ENCODE measurements around the gene ADM2. TPM values are rescaled to one million over a fixed set of nuclear protein-coding genes. Genes with fewer than 3 reads are reported as not detected.

Gene ADM2
- total and polyA plus RNA-seq, 2 of the 13 experiments (the other 11 are each of a cell fraction or from before 2014, with no cell fraction given): 1.2 to 3.0 TPM

GRCh38 chr22:50525104-50525857 lies 43.9 kb downstream of the ADM2 start, which contains the start of gene SCO2 (continued):
- TF ChIP-seq REST (IDR thresholded peaks at IDR 0.05; ENCODE audit: borderline replicate concordance in 1 of 2, low read depth in 1 of 2, low read length in 2 of 2) (no peak), HNRNPK (IDR thresholded peaks at IDR 0.05; ENCODE audit: low read depth, low read length, poor library complexity, severe bottlenecking) (no peak), MTF2 (CRISPR knock-in tag; IDR thresholded peaks at IDR 0.05; ENCODE audit: borderline replicate concordance) (0 out of 2 replicates have a peak, but pooled peaks have one; percentile 31), PRDM15 (CRISPR knock-in tag; IDR thresholded peaks at IDR 0.05) (no peak), PHF20 (CRISPR knock-in tag; IDR thresholded peaks at IDR 0.05) (peak; percentile 57), ZNF326 (CRISPR knock-in tag; IDR thresholded peaks at IDR 0.05; ENCODE audit: borderline replicate concordance) (no peak), ZNF713 (CRISPR knock-in tag; IDR thresholded peaks at IDR 0.05) (no peak), ZEB1 (IDR thresholded peaks at IDR 0.05; ENCODE audit: insufficient replicate concordance, low read depth) (no peak), ZNF281 (CRISPR knock-in tag; IDR thresholded peaks at IDR 0.05; ENCODE audit: borderline replicate concordance) (no peak; the same call in 1 of the 2 replicates), MTF1 (CRISPR knock-in tag; IDR thresholded peaks at IDR 0.05) (no peak), ZNF580 (CRISPR knock-in tag; IDR thresholded peaks at IDR 0.05; ENCODE audit: borderline replicate concordance, low read depth) (peak; percentile 64; the same call in 1 of the 2 replicates), ZNF274 (CRISPR knock-in tag; IDR thresholded peaks at IDR 0.05) (peak; percentile 84), KLF9 (CRISPR knock-in tag; IDR thresholded peaks at IDR 0.05; ENCODE audit: low read depth) (0 out of 2 replicates have a peak, but pooled peaks have one; percentile 60), ZNF841 (CRISPR knock-in tag; IDR thresholded peaks at IDR 0.05; ENCODE audit: borderline replicate concordance) (0 out of 2 replicates have a peak, but pooled peaks have one; percentile 72), HCFC1 (IDR thresholded peaks at IDR 0.05; ENCODE audit: low read depth, low read length) (peak; percentile 34; the same call in 1 of the 2 replicates), RFX3 (CRISPR knock-in tag; IDR thresholded peaks at IDR 0.05) (no peak), ZNF891 (CRISPR knock-in tag; IDR thresholded peaks at IDR 0.05) (0 out of 2 replicates have a peak, but pooled peaks have one; percentile 43), KDM3A (CRISPR knock-in tag; IDR thresholded peaks at IDR 0.05; ENCODE audit: low read depth) (0 out of 2 replicates have a peak, but pooled peaks have one; percentile 14), ELF1 (CRISPR knock-in tag; IDR thresholded peaks at IDR 0.05) (peak; percentile 58)

Measured in HepG2 (cell line).